Mesendoderm (in vitro differentiated cells): ENCODE data around the gene SLC39A11.

Source experiments
- DNase-seq: peaks from one replicate; pipeline ENCODE4 v3.0.0; 2013
- H2AK5ac ChIP-seq: 2 replicates; pipeline ENCODE4 v1.6.1; 2013; ENCODE audit warnings: low read length, inconsistent platforms
- H2BK120ac ChIP-seq: 2 replicates; pipeline ENCODE4 v1.6.1; 2013; ENCODE audit warnings: low read depth, mild to moderate bottlenecking, low read length, moderate library complexity, mixed read lengths
- H2BK15ac ChIP-seq: replicated peaks from 2 replicates; pipeline ENCODE4 v1.6.1; 2013; ENCODE audit warnings: low read depth, mild to moderate bottlenecking, moderate library complexity
- H2BK5ac ChIP-seq: 2 replicates; pipeline ENCODE4 v1.6.1; 2013; ENCODE audit warnings: low read length, inconsistent platforms
- H3K18ac ChIP-seq: 2 replicates; pipeline ENCODE4 v1.6.1; 2013; ENCODE audit warnings: mild to moderate bottlenecking, low read length, mixed read lengths
- H3K23ac ChIP-seq: one replicate; pipeline ENCODE4 v1.6.1; 2013; ENCODE audit warnings: low read length
- H3K27ac ChIP-seq: 2 replicates; pipeline ENCODE4 v1.5.1; 2013; ENCODE audit warnings: low read depth, mild to moderate bottlenecking, inconsistent platforms, low read length, moderate library complexity
- H3K27me3 ChIP-seq: 2 replicates; pipeline ENCODE4 v1.6.1; 2013; ENCODE audit warnings: low read length, control low read depth, mild to moderate bottlenecking, inconsistent platforms; ENCODE audit not compliant: insufficient read depth, poor library complexity
- H3K36me3 ChIP-seq: 2 replicates; pipeline ENCODE4 v1.6.1; 2013; ENCODE audit warnings: low read length, inconsistent platforms; ENCODE audit not compliant: control insufficient read depth, insufficient read depth
- H3K4ac ChIP-seq: one replicate; pipeline ENCODE4 v1.6.1; 2013; ENCODE audit warnings: low read depth, mild to moderate bottlenecking, low read length, moderate library complexity
- H3K4me1 ChIP-seq: 2 replicates; pipeline ENCODE4 v1.6.1; 2013; ENCODE audit warnings: low read depth, low read length, inconsistent platforms; ENCODE audit not compliant: control insufficient read depth
- H3K4me2 ChIP-seq: 2 replicates; pipeline ENCODE4 v1.6.1; 2013; ENCODE audit warnings: low read length
- H3K4me3 ChIP-seq: 2 replicates; pipeline ENCODE4 v1.5.1; 2013; ENCODE audit warnings: mild to moderate bottlenecking, low read length
- H3K56ac ChIP-seq: one replicate; pipeline ENCODE4 v1.6.1; 2013; ENCODE audit warnings: low read length
- H3K79me1 ChIP-seq: 2 replicates; pipeline ENCODE4 v1.6.1; 2013; ENCODE audit warnings: low read length, inconsistent platforms
- H3K79me2 ChIP-seq: 2 replicates; pipeline ENCODE4 v1.6.1; 2013; ENCODE audit warnings: mild to moderate bottlenecking, low read length; ENCODE audit not compliant: control insufficient read depth, insufficient read depth
- H3K9ac ChIP-seq: 2 replicates; pipeline ENCODE4 v1.6.1; 2013; ENCODE audit warnings: low read length, inconsistent platforms
- H4K5ac ChIP-seq: one replicate; pipeline ENCODE4 v1.6.1; 2013; ENCODE audit warnings: low read length
- H4K8ac ChIP-seq: one replicate; pipeline ENCODE4 v1.6.1; 2013; ENCODE audit warnings: low read depth, mild to moderate bottlenecking, control low read depth, low read length, moderate library complexity
- WGBS: extraction: QIAGEN DNeasy Blood & Tissue Kit; methylation state at CpG from one replicate; pipeline ENCODE4 v1.1.7; 2013; ENCODE audit warnings: low lambda C conversion rate, missing lambda C conversion rate; ENCODE audit not compliant: insufficient coverage; ENCODE audit errors: extremely low coverage; 5-methylcytosine and 5-hydroxymethylcytosine counted together

SLC39A11 gene

GRCh38 chr17:72790190-72790589, 302.3 kb downstream of the SLC39A11 start:
- no peak for DNase-seq
- H3K18ac ChIP-seq = no peak overlapping the region
- no peak overlapping the region for H2BK15ac ChIP-seq
- no peak overlapping the region for H3K56ac ChIP-seq
- WGBS = no CpG with 5 or more reads among the region's 3 CpGs
- H4K8ac ChIP-seq = no peak overlapping the region
- no peak overlapping the region for H2BK120ac ChIP-seq
- H3K23ac ChIP-seq = no peak overlapping the region
- no peak overlapping the region for H3K4me2 ChIP-seq
- no peak overlapping the region for H2AK5ac ChIP-seq
- H3K79me1 ChIP-seq = no peaks in the 10 kb centered on the region
- H3K79me2 ChIP-seq = no peaks in the 10 kb centered on the region
- H4K5ac ChIP-seq = no peak overlapping the region
- no peak overlapping the region for H3K4me3 ChIP-seq
- H2BK5ac ChIP-seq = no peak overlapping the region
- no peak overlapping the region for H3K27ac ChIP-seq
- no peak overlapping the region for H3K9ac ChIP-seq
- no peak overlapping the region for H3K4ac ChIP-seq
- H3K27me3 ChIP-seq = no peaks in the 10 kb centered on the region
- H3K4me1 ChIP-seq = no peaks in the 10 kb centered on the region
- H3K36me3 ChIP-seq = no peaks in the 10 kb centered on the region

GRCh38 chr17:72789711-72790110, 302.8 kb downstream of the SLC39A11 start:
- no peaks in the 10 kb centered on the region for H3K79me1 ChIP-seq
- no peak overlapping the region for H2BK15ac ChIP-seq
- H2BK5ac ChIP-seq = no peak overlapping the region
- H3K27me3 ChIP-seq = no peaks in the 10 kb centered on the region
- H2AK5ac ChIP-seq = no peak overlapping the region
- no peak overlapping the region for H3K9ac ChIP-seq
- no peaks in the 10 kb centered on the region for H3K79me2 ChIP-seq
- H3K18ac ChIP-seq = no peak overlapping the region
- no peak for DNase-seq
- no peaks in the 10 kb centered on the region for H3K36me3 ChIP-seq
- no peaks in the 10 kb centered on the region for H3K4me1 ChIP-seq
- WGBS = no CpG with 5 or more reads among the region's 6 CpGs
- no peak overlapping the region for H4K8ac ChIP-seq
- H3K4ac ChIP-seq = no peak overlapping the region
- H4K5ac ChIP-seq = no peak overlapping the region
- no peak overlapping the region for H3K56ac ChIP-seq
- no peak overlapping the region for H3K4me2 ChIP-seq
- H3K4me3 ChIP-seq = no peak overlapping the region
- no peak overlapping the region for H3K23ac ChIP-seq
- H3K27ac ChIP-seq = no peak overlapping the region
- no peak overlapping the region for H2BK120ac ChIP-seq

- peak; percentile 68 for DNase-seq
Measured at GRCh38 chr17:72788950-72789585, 303.4 kb downstream of the SLC39A11 start.

GRCh38 chr17:72786209-72786608, 306.3 kb downstream of the SLC39A11 start:
- H2BK15ac ChIP-seq = no peak overlapping the region
- H2BK120ac ChIP-seq = no peak overlapping the region
- H3K4me3 ChIP-seq = no peak overlapping the region
- H4K5ac ChIP-seq = no peak overlapping the region
- no peak overlapping the region for H3K4ac ChIP-seq
- H3K79me1 ChIP-seq = no peaks in the 10 kb centered on the region
- no peak overlapping the region for H2AK5ac ChIP-seq
- H3K36me3 ChIP-seq = no peaks in the 10 kb centered on the region
- H3K27ac ChIP-seq = no peak overlapping the region
- H3K4me1 ChIP-seq = no peaks in the 10 kb centered on the region
- H3K9ac ChIP-seq = no peak overlapping the region
- no peaks in the 10 kb centered on the region for H3K27me3 ChIP-seq
- no peak overlapping the region for H3K56ac ChIP-seq
- H3K23ac ChIP-seq = no peak overlapping the region
- no CpG with 5 or more reads among the region's 2 CpGs for WGBS
- no peak overlapping the region for H2BK5ac ChIP-seq
- no peak overlapping the region for H3K4me2 ChIP-seq
- no peaks in the 10 kb centered on the region for H3K79me2 ChIP-seq
- no peak overlapping the region for H3K18ac ChIP-seq
- DNase-seq = no peak
- no peak overlapping the region for H4K8ac ChIP-seq

More at GRCh38 chr17:72788950-72789585, 303.4 kb downstream of the SLC39A11 start:
- Histone ChIP-seq H3K56ac (no peak overlapping the region), H4K5ac (no peak overlapping the region), H3K27me3 (no peaks in the 10 kb centered on the region), H3K4me3 (no peak overlapping the region), H3K4me2 (no peak overlapping the region), H3K79me2 (no peaks in the 10 kb centered on the region), H3K27ac (no peak overlapping the region), H2BK5ac (no peak overlapping the region), H3K4ac (no peak overlapping the region), H3K18ac (no peak overlapping the region), H3K9ac (no peak overlapping the region), H3K4me1 (no peaks in the 10 kb centered on the region), H2BK120ac (no peak overlapping the region), H2AK5ac (no peak overlapping the region), H4K8ac (no peak overlapping the region), H3K36me3 (no peaks in the 10 kb centered on the region), H2BK15ac (no peak overlapping the region), H3K23ac (no peak overlapping the region), H3K79me1 (no peaks in the 10 kb centered on the region)
- WGBS = no CpG with 5 or more reads among the region's 19 CpGs

GRCh38 chr17:72782985-72783701, 309.3 kb downstream of the SLC39A11 start:
- H2BK120ac ChIP-seq = no peak overlapping the region
- no peak overlapping the region for H2BK15ac ChIP-seq
- no peaks in the 10 kb centered on the region for H3K79me2 ChIP-seq
- no peak overlapping the region for H3K4me2 ChIP-seq
- no peak overlapping the region for H3K23ac ChIP-seq
- no peak overlapping the region for H4K5ac ChIP-seq
- H3K4me3 ChIP-seq = no peak overlapping the region
- no peaks in the 10 kb centered on the region for H3K79me1 ChIP-seq
- no peaks in the 10 kb centered on the region for H3K36me3 ChIP-seq
- H3K4ac ChIP-seq = no peak overlapping the region
- no peak overlapping the region for H4K8ac ChIP-seq
- H3K9ac ChIP-seq = no peak overlapping the region
- H3K27ac ChIP-seq = no peak overlapping the region
- no peaks in the 10 kb centered on the region for H3K27me3 ChIP-seq
- no peaks in the 10 kb centered on the region for H3K4me1 ChIP-seq
- H2BK5ac ChIP-seq = no peak overlapping the region
- peak overlapping the region; percentile 58 for H3K56ac ChIP-seq
- WGBS = no CpG with 5 or more reads among the region's 6 CpGs
- no peak overlapping the region for H2AK5ac ChIP-seq
- no peak overlapping the region for H3K18ac ChIP-seq
- DNase-seq = peak; percentile 19
